GM12878 (cell line): ENCODE results near the gene EFNA2. TPM values are rescaled to one million over a fixed set of nuclear protein-coding genes. Genes with fewer than 3 reads are reported as not detected.

Experiments
- ATAC-seq: fragments of 200-7000 bp; cut with Tn5 transposase; 3 replicates; pipeline ENCODE4 v1.9.1; 2020; ENCODE audit warnings: mild to moderate bottlenecking, moderate library complexity
- BruUV-seq: library from RNA; stranded (reverse); fragments of 400-500 nt; replicated peaks from 2 replicates; lab custom pipeline; 2021; lab: Mats Ljungman, UMichigan
- CTCF ChIA-PET: fragments of 300-600 bp; sonication (Branson Sonifier 250); formaldehyde crosslinking; extraction: SDS; loops from one replicate; lab custom pipeline; 2021; ENCODE audit warnings: inconsistent platforms; lab: Yijun Ruan, JAX
- POLR2A ChIA-PET: fragments of 350-600 bp; formaldehyde crosslinking; extraction: SDS; loops from one replicate; lab custom pipeline; 2021; ENCODE audit warnings: inconsistent platforms; lab: Charles Lee
- RAD21 ChIA-PET: fragments of 300-600 bp; sonication (Branson Sonifier 250); formaldehyde crosslinking; loops from one replicate; lab custom pipeline; 2023; ENCODE audit warnings: antibody characterized with exemption; ENCODE audit not compliant: unreplicated experiment; lab: Charles Lee
- SMC1A ChIA-PET: fragments of 300-600 bp; sonication (Branson Sonifier 250); formaldehyde crosslinking; loops from one replicate; lab custom pipeline; 2023; ENCODE audit not compliant: unreplicated experiment, uncharacterized antibody; lab: Charles Lee
- DNase-seq: peaks from one replicate; pipeline ENCODE4 v3.0.0-alpha.2; 2011; ENCODE audit warnings: low read depth, low spot score
- FAIRE-seq: peaks from 3 replicates; lab custom pipeline; 2011; peaks lifted over from hg19 to GRCh38; lab: Jason Lieb, UNC
- H2AFZ ChIP-seq: 2 replicates; pipeline ENCODE4 v1.6.0; 2011; ENCODE audit warnings: low read depth, low read length, control low read depth; ENCODE audit not compliant: control insufficient read depth
- H3K27ac ChIP-seq: 2 replicates; pipeline ENCODE4 v1.5.1; 2011; ENCODE audit warnings: control low read depth; ENCODE audit not compliant: control insufficient read depth, insufficient read depth
- H3K27me3 ChIP-seq, 2 experiments: replicated peaks in 1 of 2; 2 replicates each; pipeline versions ENCODE4 v1.6.0 to v1.6.1; 2011; ENCODE audit warnings: low read length in 1 of 2; ENCODE audit not compliant: control insufficient read depth in 2 of 2, insufficient read depth in 2 of 2
- H3K36me3 ChIP-seq, 2 experiments: 2 replicates each; pipeline ENCODE4 v1.5.1; 2011; ENCODE audit warnings: low read length in 1 of 2; ENCODE audit not compliant: control insufficient read depth in 2 of 2, insufficient read depth in 2 of 2
- H3K4me1 ChIP-seq: 2 replicates; pipeline ENCODE4 v1.6.1; 2011; ENCODE audit warnings: mild to moderate bottlenecking, low read length, moderate library complexity, mixed read lengths; ENCODE audit not compliant: control insufficient read depth, insufficient read depth
- H3K4me2 ChIP-seq: 2 replicates; pipeline ENCODE4 v1.6.0; 2011; ENCODE audit warnings: control low read depth; ENCODE audit not compliant: control insufficient read depth, insufficient read depth
- H3K4me3 ChIP-seq: fragments of 200-600 bp; sonication (generic); 2 replicates; pipeline ENCODE4 v1.5.1; 2016
- H3K79me2 ChIP-seq: 2 replicates; pipeline ENCODE4 v1.6.0; 2011; ENCODE audit warnings: low read length; ENCODE audit not compliant: control insufficient read depth, insufficient read depth
- H3K9ac ChIP-seq: 2 replicates; pipeline ENCODE4 v1.8.0; 2011; ENCODE audit warnings: low read length, control low read depth, mixed read lengths; ENCODE audit not compliant: control insufficient read depth, insufficient read depth
- H3K9me3 ChIP-seq: replicated peaks from 3 replicates; pipeline ENCODE4 v1.5.1; 2011; ENCODE audit warnings: mild to moderate bottlenecking, low read length; ENCODE audit not compliant: control insufficient read depth, insufficient read depth
- H4K20me1 ChIP-seq: 2 replicates; pipeline ENCODE4 v1.6.0; 2011; ENCODE audit not compliant: control insufficient read depth, insufficient read depth
- BMI1 ChIP-seq: fragments of 450-650 bp; IDR thresholded peaks from 2 replicates; pipeline ENCODE4 v1.6.1; 2016; ENCODE audit warnings: mild to moderate bottlenecking, moderate library complexity, borderline replicate concordance
- NFXL1 ChIP-seq: fragments of 450-650 bp; IDR thresholded peaks from 2 replicates; pipeline ENCODE4 v1.6.1; 2017; ENCODE audit warnings: antibody characterized with exemption, mild to moderate bottlenecking, borderline replicate concordance
- NFYB ChIP-seq: IDR thresholded peaks from 2 replicates; pipeline ENCODE4 v1.6.1; 2011; ENCODE audit warnings: low read depth, mild to moderate bottlenecking, low read length, improper control_type of control experiment, moderate library complexity; ENCODE audit not compliant: insufficient read depth
- TBL1XR1 ChIP-seq: IDR thresholded peaks from 2 replicates; pipeline ENCODE4 v1.6.1; 2012; ENCODE audit warnings: low read depth, low read length, improper control_type of control experiment
- ZNF217 ChIP-seq: fragments of 450-650 bp; IDR thresholded peaks from 2 replicates; pipeline ENCODE4 v1.6.1; 2017; ENCODE audit warnings: antibody characterized with exemption, mild to moderate bottlenecking
- ZNF24 ChIP-seq: fragments of 450-650 bp; IDR thresholded peaks from 2 replicates; pipeline ENCODE4 v1.6.1; 2017; ENCODE audit warnings: antibody characterized with exemption, mild to moderate bottlenecking
- WGBS: methylation state at CpG from one replicate; pipeline ENCODE4 v1.1.6; 2016; ENCODE audit warnings: low lambda C conversion rate; ENCODE audit not compliant: insufficient replicate concordance, insufficient coverage; ENCODE audit errors: missing lambda C conversion rate; 5-methylcytosine and 5-hydroxymethylcytosine counted together
- in situ Hi-C: fragments of 300-500 bp; cut with MboI; formaldehyde crosslinking; loops from 9 replicates; pipeline ENCODE4 v1.14.3; 2018; ENCODE audit warnings: mixed read lengths
- intact Hi-C: fragments of 100-400 bp; cut with micrococcal nuclease; formaldehyde crosslinking; loops from one replicate; pipeline ENCODE4 v1.14.2; 2022; ENCODE audit not compliant: unreplicated experiment
- polyA plus RNA-seq, 11 experiments: library from polyadenylated mRNA; depleted of rRNA in 4 of 11; unstranded in 6 of 11; stranded (reverse) in 5 of 11; fragments of >200 nt; fragmentation: Nextera tagmentation in 4 of 11; fragmentation: Illumina TruSeq in 1 of 11; extraction: Ambion mirVana in 4 of 11; extraction: Trizol in 1 of 11; gene quantifications; 1 replicate in 1 of 11; 2 replicates in 10 of 11; pipeline versions ENCODE4 v1.2.1 to v1.2.3, GENCODE V29; 2011 to 2016; ENCODE audit warnings: inconsistent platforms in 2 of 11, missing spikeins in 2 of 11, low read depth in 1 of 11
- total RNA-seq, 4 experiments: library from RNA; depleted of rRNA in 3 of 4; stranded (reverse); fragments of >200 nt in 3 of 4; fragmentation: Illumina TruSeq in 1 of 4; extraction: Trizol in 1 of 4; gene quantifications; 2 replicates each; pipeline versions ENCODE4 v1.2.1 to v1.2.3, GENCODE V29; 2013 to 2021
- TF ChIP-seq, protein P1 (sequence below): fragments of 450-650 bp; IDR thresholded peaks from 2 replicates; pipeline ENCODE4 v1.6.1; 2017; ENCODE audit warnings: mild to moderate bottlenecking, moderate library complexity
- TF ChIP-seq, protein P2 (sequence below): fragments of 450-650 bp; IDR thresholded peaks from 2 replicates; pipeline ENCODE4 v1.6.1; 2016; ENCODE audit warnings: mild to moderate bottlenecking

The EFNA2 gene
- total and polyA plus RNA-seq, 10 of the 15 experiments (the other 5 are each of a cell fraction or from before 2014, with no cell fraction given): not detected

GRCh38 chr19:1282588-1283206 lies 3.0 kb upstream of the EFNA2 start:
- Histone ChIP-seq H3K27me3 (peaks cover 7 to 8% of the 10 kb centered on the region in 2 experiments; a peak in 3 of 4 replicates), H4K20me1 (no peaks in the 10 kb centered on the region; the same call in 1 of the 2 replicates), H3K27ac (no peak overlapping the region), H3K4me3 (no peak overlapping the region), H3K4me1 (no peaks in the 10 kb centered on the region), H3K9me3 (no peaks in the 10 kb centered on the region), H3K9ac (no peak overlapping the region), H3K36me3 (peaks cover 7 to 14% of the 10 kb centered on the region in 2 experiments), H2AFZ (no peak overlapping the region), H3K79me2 (no peaks in the 10 kb centered on the region), H3K4me2 (no peak overlapping the region)
- 82% methylated on average over 18 of the region's 18 CpGs for WGBS
- ChIA-PET RAD21 (no interaction called here), POLR2A (no interaction called here), CTCF (no interaction called here), SMC1A (no interaction called here)
- TF ChIP-seq NFXL1: 0 out of 2 replicates have a peak, but pooled peaks have one; percentile 63
- TF ChIP-seq, protein P1, sequence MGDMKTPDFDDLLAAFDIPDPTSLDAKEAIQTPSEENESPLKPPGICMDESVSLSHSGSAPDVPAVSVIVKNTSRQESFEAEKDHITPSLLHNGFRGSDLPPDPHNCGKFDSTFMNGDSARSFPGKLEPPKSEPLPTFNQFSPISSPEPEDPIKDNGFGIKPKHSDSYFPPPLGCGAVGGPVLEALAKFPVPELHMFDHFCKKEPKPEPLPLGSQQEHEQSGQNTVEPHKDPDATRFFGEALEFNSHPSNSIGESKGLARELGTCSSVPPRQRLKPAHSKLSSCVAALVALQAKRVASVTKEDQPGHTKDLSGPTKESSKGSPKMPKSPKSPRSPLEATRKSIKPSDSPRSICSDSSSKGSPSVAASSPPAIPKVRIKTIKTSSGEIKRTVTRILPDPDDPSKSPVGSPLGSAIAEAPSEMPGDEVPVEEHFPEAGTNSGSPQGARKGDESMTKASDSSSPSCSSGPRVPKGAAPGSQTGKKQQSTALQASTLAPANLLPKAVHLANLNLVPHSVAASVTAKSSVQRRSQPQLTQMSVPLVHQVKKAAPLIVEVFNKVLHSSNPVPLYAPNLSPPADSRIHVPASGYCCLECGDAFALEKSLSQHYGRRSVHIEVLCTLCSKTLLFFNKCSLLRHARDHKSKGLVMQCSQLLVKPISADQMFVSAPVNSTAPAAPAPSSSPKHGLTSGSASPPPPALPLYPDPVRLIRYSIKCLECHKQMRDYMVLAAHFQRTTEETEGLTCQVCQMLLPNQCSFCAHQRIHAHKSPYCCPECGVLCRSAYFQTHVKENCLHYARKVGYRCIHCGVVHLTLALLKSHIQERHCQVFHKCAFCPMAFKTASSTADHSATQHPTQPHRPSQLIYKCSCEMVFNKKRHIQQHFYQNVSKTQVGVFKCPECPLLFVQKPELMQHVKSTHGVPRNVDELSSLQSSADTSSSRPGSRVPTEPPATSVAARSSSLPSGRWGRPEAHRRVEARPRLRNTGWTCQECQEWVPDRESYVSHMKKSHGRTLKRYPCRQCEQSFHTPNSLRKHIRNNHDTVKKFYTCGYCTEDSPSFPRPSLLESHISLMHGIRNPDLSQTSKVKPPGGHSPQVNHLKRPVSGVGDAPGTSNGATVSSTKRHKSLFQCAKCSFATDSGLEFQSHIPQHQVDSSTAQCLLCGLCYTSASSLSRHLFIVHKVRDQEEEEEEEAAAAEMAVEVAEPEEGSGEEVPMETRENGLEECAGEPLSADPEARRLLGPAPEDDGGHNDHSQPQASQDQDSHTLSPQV: no peak
- TF ChIP-seq ZNF24: no peak
- TF ChIP-seq, protein P2, sequence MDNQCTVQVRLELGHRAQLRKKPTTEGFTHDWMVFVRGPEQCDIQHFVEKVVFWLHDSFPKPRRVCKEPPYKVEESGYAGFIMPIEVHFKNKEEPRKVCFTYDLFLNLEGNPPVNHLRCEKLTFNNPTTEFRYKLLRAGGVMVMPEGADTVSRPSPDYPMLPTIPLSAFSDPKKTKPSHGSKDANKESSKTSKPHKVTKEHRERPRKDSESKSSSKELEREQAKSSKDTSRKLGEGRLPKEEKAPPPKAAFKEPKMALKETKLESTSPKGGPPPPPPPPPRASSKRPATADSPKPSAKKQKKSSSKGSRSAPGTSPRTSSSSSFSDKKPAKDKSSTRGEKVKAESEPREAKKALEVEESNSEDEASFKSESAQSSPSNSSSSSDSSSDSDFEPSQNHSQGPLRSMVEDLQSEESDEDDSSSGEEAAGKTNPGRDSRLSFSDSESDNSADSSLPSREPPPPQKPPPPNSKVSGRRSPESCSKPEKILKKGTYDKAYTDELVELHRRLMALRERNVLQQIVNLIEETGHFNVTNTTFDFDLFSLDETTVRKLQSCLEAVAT: no peak
- TF ChIP-seq BMI1: no peak
- no peak for TF ChIP-seq ZNF217
- no peak for TF ChIP-seq NFYB
- no peak for TF ChIP-seq TBL1XR1
- ATAC-seq (no peak), FAIRE-seq (no peak), DNase-seq (no peak)
- in situ Hi-C loops: no loop called here
- intact Hi-C loops: no loop called here
- no TSS peak for BruUV-seq
